KBM-7 (cell line): ENCODE data around the gene RHOBTB1.
A peak's percentile ranks its signal among the peaks of the same experiment; 100 is the strongest.
"Not testable (repeated sequence)": the region's sequence is repeated elsewhere in the genome, so short reads cannot be mapped to it uniquely, and the experiment has no call there.

Experiments used
- DNase-seq: peaks from one replicate; pipeline ENCODE4 v3.0.0-alpha.2; 2015
- in situ Hi-C: fragments of 300-500 bp; cut with MboI; formaldehyde crosslinking; loops from 2 replicates; pipeline ENCODE4 v1.14.3; 2020; ENCODE audit warnings: low sequenced_read_pairs, low pct_unique_long_range_greater_than_20kb, mixed read lengths

Gene RHOBTB1

GRCh38 chr10:60914690-60915141 is 29.3 kb downstream of the RHOBTB1 start:
- in situ Hi-C loops: no loop called here
- DNase-seq: no peak

GRCh38 chr10:60913657-60914056 is 30.3 kb downstream of the RHOBTB1 start:
- in situ Hi-C loops: no loop called here
- no peak for DNase-seq

GRCh38 chr10:60913071-60913470 is 30.9 kb downstream of the RHOBTB1 start:
- DNase-seq: no peak
- in situ Hi-C loops: no loop called here

- in situ Hi-C loops: no loop called here
Observed at GRCh38 chr10:60911715-60912114, 32.3 kb downstream of the RHOBTB1 start.

GRCh38 chr10:60911216-60911615 is 32.8 kb downstream of the RHOBTB1 start:
- DNase-seq: no peak
- in situ Hi-C loops: no loop called here

More at GRCh38 chr10:60911715-60912114, 32.3 kb downstream of the RHOBTB1 start:
- DNase-seq: no peak

GRCh38 chr10:60910543-60910942 is 33.4 kb downstream of the RHOBTB1 start:
- in situ Hi-C loops: no loop called here
- peak; percentile 51 for DNase-seq

- in situ Hi-C loops: no loop called here
- DNase-seq: no peak
Observed at GRCh38 chr10:60908896-60909295, 35.1 kb downstream of the RHOBTB1 start.

GRCh38 chr10:60908031-60908430 is 36.0 kb downstream of the RHOBTB1 start:
- in situ Hi-C loops: no loop called here

GRCh38 chr10:60907236-60907635 is 36.7 kb downstream of the RHOBTB1 start:
- in situ Hi-C loops: no loop called here
- no peak for DNase-seq

More at GRCh38 chr10:60908031-60908430, 36.0 kb downstream of the RHOBTB1 start:
- DNase-seq: no peak

GRCh38 chr10:60906825-60907224 is 37.2 kb downstream of the RHOBTB1 start:
- in situ Hi-C loops, DNase-seq: not testable (repeated sequence)

GRCh38 chr10:60906411-60906810 is 37.6 kb downstream of the RHOBTB1 start:
- in situ Hi-C loops: no loop called here
- no peak for DNase-seq

- in situ Hi-C loops: no loop called here
- no peak for DNase-seq
Observed at GRCh38 chr10:60905580-60905979, 38.4 kb downstream of the RHOBTB1 start.

GRCh38 chr10:60903096-60903495 is 40.9 kb downstream of the RHOBTB1 start:
- DNase-seq: no peak
- in situ Hi-C loops: no loop called here

- in situ Hi-C loops: no loop called here
- no peak for DNase-seq
Observed at GRCh38 chr10:60901561-60902235, 42.3 kb downstream of the RHOBTB1 start.

GRCh38 chr10:60899266-60899665 is 44.7 kb downstream of the RHOBTB1 start:
- in situ Hi-C loops: no loop called here
- no peak for DNase-seq

- no peak for DNase-seq
- in situ Hi-C loops: no loop called here
Observed at GRCh38 chr10:60898321-60898720, 45.7 kb downstream of the RHOBTB1 start.

- in situ Hi-C loops: no loop called here
- DNase-seq: no peak
Observed at GRCh38 chr10:60896810-60897209, 47.2 kb downstream of the RHOBTB1 start.

GRCh38 chr10:60896033-60896432 is 48.0 kb downstream of the RHOBTB1 start:
- in situ Hi-C loops: no loop called here

GRCh38 chr10:60894786-60895185 is 49.2 kb downstream of the RHOBTB1 start:
- in situ Hi-C loops: no loop called here
- DNase-seq: no peak

More at GRCh38 chr10:60896033-60896432, 48.0 kb downstream of the RHOBTB1 start:
- no peak for DNase-seq

- DNase-seq: no peak
- in situ Hi-C loops: no loop called here
Observed at GRCh38 chr10:60893231-60893630, 50.8 kb downstream of the RHOBTB1 start.

GRCh38 chr10:60892571-60892970 is 51.4 kb downstream of the RHOBTB1 start:
- in situ Hi-C loops: no loop called here
- DNase-seq: no peak
